Stimulated activated naive B cell treated with anti-CD40 and anti-IgM and Interleukin-4, amounts not matched to agents 10 μg/mL and 1 μg/mL and 100 μg/mL, for 72 hours (primary cell): ENCODE results near the gene EVPL.
A peak's percentile ranks its signal among the peaks of the same experiment; 100 is the strongest.
"Not testable (repeated sequence)": the region's sequence is repeated elsewhere in the genome, so short reads cannot be mapped to it uniquely, and the experiment has no call there.

ENCODE experiments used
- ATAC-seq, 2 donors: fragments of 150-1000 bp; cut with Tn5 transposase; replicated peaks; 2 replicates each; pipeline ENCODE4 v1.10.0; 2021; ENCODE audit warnings: moderate library complexity in 1 of 2
- DNase-seq: peaks from one replicate; pipeline ENCODE4 v3.0.0; 2021
- H3K27ac Mint-ChIP-seq: one replicate; pipeline ENCODE4 v1.8.0; 2022; ENCODE audit warnings: mild to moderate bottlenecking, mixed read lengths
- H3K27me3 Mint-ChIP-seq, 2 donors: one replicate each; pipeline ENCODE4 v1.8.0; 2022; ENCODE audit warnings: mixed read lengths in 2 of 2
- H3K36me3 Mint-ChIP-seq, 2 donors: one replicate each; pipeline ENCODE4 v1.8.0; 2022; ENCODE audit warnings: mixed read lengths in 2 of 2, mild to moderate bottlenecking in 1 of 2
- H3K4me1 Mint-ChIP-seq, 2 donors: one replicate each; pipeline ENCODE4 v1.8.0; 2022; ENCODE audit warnings: mixed read lengths in 2 of 2, mild to moderate bottlenecking in 1 of 2
- H3K4me3 Mint-ChIP-seq, 2 donors: one replicate each; pipeline ENCODE4 v1.8.0; 2022; ENCODE audit warnings: mild to moderate bottlenecking in 2 of 2, mixed read lengths in 2 of 2, moderate library complexity in 1 of 2
- H3K9me3 Mint-ChIP-seq, 2 donors: one replicate each; pipeline ENCODE4 v1.8.0; 2022; ENCODE audit warnings: mixed read lengths in 2 of 2, mild to moderate bottlenecking in 1 of 2

Gene EVPL

GRCh38 chr17:75985986-75986385 lies 41.1 kb downstream of the EVPL start:
- ATAC-seq (no peak), DNase-seq (no peak)
- Mint-ChIP-seq H3K27ac (no peak overlapping the region), H3K4me1 (peaks cover 0 to 3% of the 10 kb centered on the region in 2 donors), H3K4me3 (no peak overlapping the region), H3K27me3 (no peaks in the 10 kb centered on the region), H3K9me3 (no peaks in the 10 kb centered on the region), H3K36me3 (peaks cover 9 to 11% of the 10 kb centered on the region in 2 donors)

GRCh38 chr17:75983501-75984181 lies 43.5 kb downstream of the EVPL start:
- no peaks in the 10 kb centered on the region for H3K9me3 Mint-ChIP-seq
- H3K4me3 Mint-ChIP-seq = no peak overlapping the region
- ATAC-seq (no peak), DNase-seq (no peak)
- no peak overlapping the region for H3K27ac Mint-ChIP-seq
- H3K36me3 Mint-ChIP-seq = peaks cover 12 to 13% of the 10 kb centered on the region in 2 donors
- no peaks in the 10 kb centered on the region for H3K27me3 Mint-ChIP-seq
- peaks cover 0 to 19% of the 10 kb centered on the region in 2 donors for H3K4me1 Mint-ChIP-seq

GRCh38 chr17:75981019-75981615 lies 46.0 kb downstream of the EVPL start:
- peaks cover 5 to 12% of the 10 kb centered on the region in 2 donors for H3K36me3 Mint-ChIP-seq
- DNase-seq (no peak), ATAC-seq (no peak)
- no peaks in the 10 kb centered on the region for H3K27me3 Mint-ChIP-seq
- peaks cover 4 to 32% of the 10 kb centered on the region in 2 donors for H3K4me1 Mint-ChIP-seq
- H3K9me3 Mint-ChIP-seq = no peaks in the 10 kb centered on the region
- H3K4me3 Mint-ChIP-seq = peak overlapping the region; percentile 32 to 44
- no peak overlapping the region for H3K27ac Mint-ChIP-seq

GRCh38 chr17:75980188-75981018 lies 46.7 kb downstream of the EVPL start:
- peaks cover 5 to 13% of the 10 kb centered on the region in 2 donors for H3K36me3 Mint-ChIP-seq

GRCh38 chr17:75979705-75980187 lies 47.4 kb downstream of the EVPL start:
- peak overlapping the region; percentile 100 for H3K27ac Mint-ChIP-seq
- ATAC-seq (peak; percentile 25 to 35), DNase-seq (no peak)
- H3K9me3 Mint-ChIP-seq = no peaks in the 10 kb centered on the region
- peaks cover 7 to 44% of the 10 kb centered on the region in 2 donors for H3K4me1 Mint-ChIP-seq
- H3K27me3 Mint-ChIP-seq = no peaks in the 10 kb centered on the region
- H3K36me3 Mint-ChIP-seq = peaks cover 5 to 11% of the 10 kb centered on the region in 2 donors
- peak overlapping the region; percentile 99 to 100 for H3K4me3 Mint-ChIP-seq

More at GRCh38 chr17:75980188-75981018, 46.7 kb downstream of the EVPL start:
- H3K4me1 Mint-ChIP-seq = peaks cover 7 to 39% of the 10 kb centered on the region in 2 donors
- H3K27ac Mint-ChIP-seq = peak overlapping the region; percentile 100
- ATAC-seq = no peak
- peak overlapping the region; percentile 99 to 100 for H3K4me3 Mint-ChIP-seq
- DNase-seq = no peak
- no peaks in the 10 kb centered on the region for H3K9me3 Mint-ChIP-seq
- H3K27me3 Mint-ChIP-seq = no peaks in the 10 kb centered on the region

GRCh38 chr17:75978938-75979704 lies 48.0 kb downstream of the EVPL start, which contains the start of the genes ACOX1 and TEN1:
Gene ACOX1 (minus strand): TSS chr17:75979166. CDS start chr17:75979073, 93 bp downstream.
Gene TEN1 (plus strand): TSS chr17:75979240. CDS start chr17:75986193, 6,953 bp downstream.
- H3K9me3 Mint-ChIP-seq = no peaks in the 10 kb centered on the region
- H3K4me3 Mint-ChIP-seq = peak within 1 kb of the TSS; percentile 99 to 100
- H3K27me3 Mint-ChIP-seq = no peaks in the 10 kb centered on the region
- H3K4me1 Mint-ChIP-seq = peaks cover 7 to 44% of the 10 kb centered on the region in 2 donors
- peaks cover 6 to 9% of the 10 kb centered on the region in 2 donors for H3K36me3 Mint-ChIP-seq
- peak within 1 kb of the TSS; percentile 100 for H3K27ac Mint-ChIP-seq
- ATAC-seq = peak; percentile 95 to 97
- peak; percentile 93 for DNase-seq

- Mint-ChIP-seq H3K27ac (no peak overlapping the region), H3K4me1 (peaks cover 8 to 44% of the 10 kb centered on the region in 2 donors), H3K27me3 (no peaks in the 10 kb centered on the region), H3K36me3 (peaks cover 11 to 25% of the 10 kb centered on the region in 2 donors), H3K4me3 (no peak overlapping the region), H3K9me3 (no peaks in the 10 kb centered on the region)
- DNase-seq (no peak), ATAC-seq (no peak)
Measured at GRCh38 chr17:75976175-75976848, 50.8 kb downstream of the EVPL start.

GRCh38 chr17:75975757-75976174 lies 51.3 kb downstream of the EVPL start:
- H3K27me3 Mint-ChIP-seq = no peaks in the 10 kb centered on the region
- no peak overlapping the region for H3K27ac Mint-ChIP-seq

GRCh38 chr17:75975187-75975586 lies 51.9 kb downstream of the EVPL start:
- H3K27me3 Mint-ChIP-seq, H3K27ac Mint-ChIP-seq, DNase-seq, H3K4me3 Mint-ChIP-seq, ATAC-seq, H3K9me3 Mint-ChIP-seq: not testable (repeated sequence)
- H3K4me1 Mint-ChIP-seq = peaks cover 8 to 37% of the 10 kb centered on the region in 2 donors
- H3K36me3 Mint-ChIP-seq = peaks cover 11 to 26% of the 10 kb centered on the region in 2 donors

More at GRCh38 chr17:75975757-75976174, 51.3 kb downstream of the EVPL start:
- no peak overlapping the region for H3K4me3 Mint-ChIP-seq
- H3K4me1 Mint-ChIP-seq = peaks cover 8 to 38% of the 10 kb centered on the region in 2 donors
- peaks cover 11 to 26% of the 10 kb centered on the region in 2 donors for H3K36me3 Mint-ChIP-seq
- ATAC-seq (no peak), DNase-seq (no peak)
- H3K9me3 Mint-ChIP-seq = no peaks in the 10 kb centered on the region

GRCh38 chr17:75970626-75971025 lies 56.5 kb downstream of the EVPL start:
- ATAC-seq (no peak), DNase-seq (no peak)
- Mint-ChIP-seq H3K9me3 (no peaks in the 10 kb centered on the region), H3K4me3 (no peak overlapping the region), H3K27me3 (no peaks in the 10 kb centered on the region), H3K36me3 (peaks cover 10 to 21% of the 10 kb centered on the region in 2 donors), H3K4me1 (peaks cover 5 to 18% of the 10 kb centered on the region in 2 donors), H3K27ac (no peak overlapping the region)

- peaks cover 9 to 21% of the 10 kb centered on the region in 2 donors for H3K36me3 Mint-ChIP-seq
- H3K27me3 Mint-ChIP-seq = no peaks in the 10 kb centered on the region
- H3K27ac Mint-ChIP-seq = no peak overlapping the region
- no peaks in the 10 kb centered on the region for H3K9me3 Mint-ChIP-seq
- H3K4me1 Mint-ChIP-seq = peaks cover 4 to 12% of the 10 kb centered on the region in 2 donors
- H3K4me3 Mint-ChIP-seq = no peak overlapping the region
- ATAC-seq (no peak), DNase-seq (no peak)
Measured at GRCh38 chr17:75970011-75970523, 57.0 kb downstream of the EVPL start.

GRCh38 chr17:75969044-75969443 lies 58.1 kb downstream of the EVPL start:
- H3K4me1 Mint-ChIP-seq = peaks cover 4 to 15% of the 10 kb centered on the region in 2 donors
- ATAC-seq, DNase-seq, H3K27ac Mint-ChIP-seq, H3K9me3 Mint-ChIP-seq, H3K27me3 Mint-ChIP-seq, H3K4me3 Mint-ChIP-seq: not testable (repeated sequence)
- peaks cover 10 to 25% of the 10 kb centered on the region in 2 donors for H3K36me3 Mint-ChIP-seq

- peaks cover 4 to 21% of the 10 kb centered on the region in 2 donors for H3K4me1 Mint-ChIP-seq
- H3K27me3 Mint-ChIP-seq = no peaks in the 10 kb centered on the region
- H3K9me3 Mint-ChIP-seq = no peaks in the 10 kb centered on the region
- H3K4me3 Mint-ChIP-seq = no peak overlapping the region
- ATAC-seq = no peak
- H3K27ac Mint-ChIP-seq = no peak overlapping the region
- H3K36me3 Mint-ChIP-seq = peaks cover 7 to 21% of the 10 kb centered on the region in 2 donors
- no peak for DNase-seq
Measured at GRCh38 chr17:75965468-75965867, 61.6 kb downstream of the EVPL start.
